Stomach (tissue), 9 donors: ENCODE data around the gene WWOX. TPM values are rescaled to one million over a fixed set of nuclear protein-coding genes. Genes with fewer than 3 reads are reported as not detected.

Experiments used
- DNase-seq, 2 donors: peaks; one replicate each; pipeline versions ENCODE4 v3.0.0 to v3.0.0-alpha.2; 2013 to 2019
- H3K27ac ChIP-seq, 5 donors: fragments of 200-600 bp in 4 of 5; sonication (generic) in 4 of 5; one replicate each; pipeline ENCODE4 v1.5.1; 2013 to 2019; ENCODE audit warnings: mild to moderate bottlenecking in 1 of 5, moderate library complexity in 1 of 5
- H3K27me3 ChIP-seq, 3 donors: fragments of 200-600 bp; sonication (generic); one replicate each; pipeline ENCODE4 v1.5.1; 2017 to 2019; ENCODE audit warnings: mixed run types in 1 of 3
- H3K36me3 ChIP-seq, 4 donors: fragments of 200-600 bp; sonication (generic); 1 replicate in 3 of 4; 2 replicates in 1 of 4; pipeline ENCODE4 v1.5.1; 2016 to 2019
- H3K4me1 ChIP-seq, 4 donors: fragments of 200-600 bp; sonication (generic); one replicate each; pipeline ENCODE4 v1.5.1; 2016 to 2019
- H3K4me3 ChIP-seq, 4 donors: fragments of 200-600 bp; sonication (generic) in 3 of 4; one replicate each; pipeline ENCODE4 v1.5.1; 2016 to 2019; ENCODE audit warnings: mild to moderate bottlenecking in 1 of 4
- H3K9me3 ChIP-seq, 4 donors: fragments of 200-600 bp; sonication (generic); one replicate each; pipeline ENCODE4 v1.5.1; 2016 to 2019
- CTCF ChIP-seq, 7 experiments: fragments of 450-650 bp in 4 of 7; fragments of 200-600 bp in 3 of 7; sonication (generic) in 3 of 7; IDR thresholded peaks; one replicate each; pipeline ENCODE4 v1.5.1; 2016 to 2019; ENCODE audit warnings: antibody characterized with exemption in 7 of 7, control low read depth in 2 of 7, mild to moderate bottlenecking in 1 of 7
- EP300 ChIP-seq: sonication (generic); formaldehyde crosslinking; IDR thresholded peaks from one replicate; pipeline ENCODE4 v1.6.1; 2017; ENCODE audit warnings: antibody characterized with exemption
- POLR2A ChIP-seq, 4 donors: fragments of 450-650 bp; IDR thresholded peaks; one replicate each; pipeline ENCODE4 v1.6.1; 2016; ENCODE audit warnings: antibody characterized with exemption in 4 of 4, control low read depth in 2 of 4, mild to moderate bottlenecking in 1 of 4, moderate library complexity in 1 of 4
- POLR2AphosphoS5 ChIP-seq, 3 donors: sonication (generic); formaldehyde crosslinking; IDR thresholded peaks; one replicate each; pipeline ENCODE4 v1.6.1; 2016; ENCODE audit warnings: antibody characterized with exemption in 3 of 3
- WGBS, 5 donors: extraction: QIAGEN DNeasy Blood & Tissue Kit in 3 of 5; methylation state at CpG; one replicate each; pipeline versions ENCODE4 v1.1.5 to v1.1.7; 2013 to 2018; 5-methylcytosine and 5-hydroxymethylcytosine counted together
- intact Hi-C: fragments of 100-400 bp; cut with DNase I; formaldehyde crosslinking; loops from one replicate; pipeline ENCODE4 v1.15.1; 2023; ENCODE audit warnings: low total_unique reads
- polyA plus RNA-seq, 3 donors: library from polyadenylated mRNA; stranded (reverse); fragments of 200-250 nt; gene quantifications; one replicate each; pipeline ENCODE4 v1.2.3, GENCODE V29; 2013
- total RNA-seq, 5 donors: library from RNA; depleted of rRNA; stranded (reverse); fragments of >200 nt; gene quantifications; one replicate each; pipeline versions ENCODE4 v1.1.0 to v1.2.3, GENCODE V29; 2014 to 2016
- donor health status: healthy with polysubstance abuse.
- donor health status: Bipolar disorder and iron deficiency.
- donor health status: healthy.

The WWOX gene
- total and polyA plus RNA-seq, 8 donors, result 7.7 to 129 (median 48.7) TPM

GRCh38 chr16:78804058-78804735 lies 704.7 kb downstream of the WWOX start:
- no peak for DNase-seq
- intact Hi-C loops, result no loop called here
- TF ChIP-seq POLR2AphosphoS5 (IDR thresholded peaks at IDR 0.05) (no peak), POLR2A (IDR thresholded peaks at IDR 0.05) (no peak), EP300 (no peak), CTCF (IDR thresholded peaks at IDR 0.05) (no peak)
- Histone ChIP-seq H3K36me3 (no peaks in the 10 kb centered on the region), H3K4me1 (no peaks in the 10 kb centered on the region), H3K9me3 (peaks cover 0 to 7% (median 3%) of the 10 kb centered on the region in 4 donors), H3K27me3 (no peaks in the 10 kb centered on the region), H3K4me3 (no peak overlapping the region), H3K27ac (no peak overlapping the region)
- WGBS, 5 donors, result 90 to 97% (median 95%) methylated on average over 13 of the region's 13 CpGs

DNA sequence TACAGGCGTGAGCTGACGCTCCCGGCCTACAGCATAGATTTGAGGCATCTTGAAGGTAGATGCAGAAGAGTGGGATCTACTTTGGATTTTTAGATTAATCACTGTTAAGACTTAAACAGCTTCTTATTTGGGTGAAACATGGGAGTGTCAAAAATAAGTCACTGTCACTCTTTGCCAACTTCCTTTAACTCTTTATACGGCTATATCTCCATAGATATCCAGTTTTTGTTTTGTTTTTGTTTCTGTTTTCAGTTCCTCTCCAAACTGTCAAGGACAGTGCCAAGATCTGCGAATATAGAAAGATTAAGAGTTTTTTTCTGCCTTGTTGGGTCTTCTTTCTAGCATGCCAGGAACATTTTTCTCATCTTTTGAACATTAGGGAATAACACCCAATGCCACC lies 706.1 kb downstream of the WWOX start:
- Histone ChIP-seq H3K27me3 (no peaks in the 10 kb centered on the region), H3K27ac (no peak overlapping the region), H3K36me3 (no peaks in the 10 kb centered on the region), H3K4me1 (no peaks in the 10 kb centered on the region), H3K4me3 (no peak overlapping the region), H3K9me3 (peaks cover 0 to 7% (median 3%) of the 10 kb centered on the region in 4 donors)
- TF ChIP-seq CTCF (IDR thresholded peaks at IDR 0.05) (no peak), POLR2A (IDR thresholded peaks at IDR 0.05) (no peak), EP300 (no peak), POLR2AphosphoS5 (IDR thresholded peaks at IDR 0.05) (no peak)
- intact Hi-C loops, result no loop called here
- WGBS, 5 donors, result 87 to 92% (median 90%) methylated on average over 5 of the region's 5 CpGs
- no peak for DNase-seq

DNA sequence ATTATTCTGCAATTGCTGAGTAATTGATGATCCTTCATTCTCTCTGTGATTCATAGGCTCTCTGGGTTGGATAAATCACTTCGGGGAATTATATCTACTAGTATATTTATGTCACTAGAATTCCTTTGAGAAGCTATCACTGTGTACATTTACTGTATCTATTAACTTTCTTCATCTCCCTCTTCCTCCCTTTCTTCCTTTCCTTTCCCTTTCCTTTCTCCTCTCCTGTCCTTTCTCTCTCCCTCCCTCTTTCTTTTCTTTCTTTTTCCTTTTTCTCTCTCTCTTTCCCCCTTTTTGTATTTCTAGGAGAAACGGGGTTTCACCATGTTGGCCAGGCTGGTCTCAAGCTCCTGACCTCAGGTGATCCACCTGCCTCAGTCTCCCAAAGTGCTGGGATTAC lies 711.8 kb downstream of the WWOX start:
- H3K36me3 ChIP-seq, result no peaks in the 10 kb centered on the region
- H3K27me3 ChIP-seq, result no peaks in the 10 kb centered on the region
- H3K9me3 ChIP-seq, result peaks cover 0 to 5% (median 2%) of the 10 kb centered on the region in 4 donors
- WGBS, 5 donors, result 78 to 89% (median 79%) methylated on average over 2 of the region's 2 CpGs
- TF ChIP-seq CTCF (IDR thresholded peaks at IDR 0.05), result no peak
- no peak for TF ChIP-seq POLR2AphosphoS5 (IDR thresholded peaks at IDR 0.05)
- no peak for TF ChIP-seq POLR2A (IDR thresholded peaks at IDR 0.05)
- no peak overlapping the region for H3K4me3 ChIP-seq
- DNase-seq, result no peak
- peaks cover 0 to 8% (median 2%) of the 10 kb centered on the region in 4 donors for H3K4me1 ChIP-seq
- intact Hi-C loops, result no loop called here
- no peak overlapping the region for H3K27ac ChIP-seq

DNA sequence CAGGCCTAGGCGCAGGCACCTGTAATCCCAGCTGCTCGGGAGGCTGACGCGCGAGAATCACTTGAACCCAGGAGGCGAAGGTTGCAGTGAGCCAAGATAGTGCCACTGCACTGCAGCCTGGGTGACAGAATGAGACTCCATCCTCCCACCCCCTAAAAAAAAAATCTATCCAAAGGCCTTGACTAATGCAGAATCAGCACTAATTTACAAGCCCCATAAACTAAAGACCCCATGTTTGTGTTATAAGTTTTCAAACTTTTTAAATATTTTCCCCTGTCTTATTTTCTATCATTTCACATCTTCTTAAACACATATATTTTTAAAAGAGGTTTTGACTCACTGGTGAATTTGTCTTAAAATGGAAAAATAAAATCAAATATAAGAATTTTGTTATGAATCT lies 713.1 kb downstream of the WWOX start:
- WGBS, 5 donors, result 93 to 99% (median 96%) methylated on average over 6 of the region's 6 CpGs
- no peak for DNase-seq
- Histone ChIP-seq H3K36me3 (no peaks in the 10 kb centered on the region), H3K9me3 (no peaks in the 10 kb centered on the region), H3K4me3 (no peak overlapping the region), H3K4me1 (peaks cover 4 to 18% (median 7%) of the 10 kb centered on the region in 4 donors), H3K27me3 (no peaks in the 10 kb centered on the region), H3K27ac (no peak overlapping the region)
- TF ChIP-seq POLR2AphosphoS5 (IDR thresholded peaks at IDR 0.05) (no peak), POLR2A (IDR thresholded peaks at IDR 0.05) (no peak), EP300 (no peak), CTCF (IDR thresholded peaks at IDR 0.05) (no peak)
- intact Hi-C loops, result no loop called here
